WTC11 (cell line): ENCODE data around the gene RBM8A. TPM values are rescaled to one million over a fixed set of nuclear protein-coding genes. Genes with fewer than 3 reads are reported as not detected.

ENCODE experiments used
- ATAC-seq: fragments of 200-7000 bp; cut with Tn5 transposase; 2 replicates; pipeline ENCODE4 v1.10.0; 2021; ENCODE audit warnings: mild to moderate bottlenecking, moderate library complexity
- Bru-seq: library from RNA; stranded (reverse); fragments of 400-500 nt; gene quantifications from one replicate; lab custom pipeline; 2021; lab: Mats Ljungman, UMichigan
- CTCF ChIA-PET: fragments of 300-600 bp; sonication (Branson Sonifier 250); formaldehyde crosslinking; loops from one replicate; lab custom pipeline; 2021; ENCODE audit warnings: antibody characterized with exemption; lab: Charles Lee
- POLR2A ChIA-PET: fragments of 350-600 bp; sonication (Branson Sonifier 250); formaldehyde crosslinking; loops from one replicate; lab custom pipeline; 2021; ENCODE audit warnings: antibody characterized with exemption; lab: Charles Lee
- DNase-seq: peaks from one replicate; pipeline ENCODE4 v3.0.0; 2021; ENCODE audit warnings: low spot score
- H3K27ac Mint-ChIP-seq: 2 replicates; pipeline ENCODE4 v1.8.0; 2021; ENCODE audit warnings: mixed read lengths
- H3K27me3 Mint-ChIP-seq: 2 replicates; pipeline ENCODE4 v1.8.0; 2021; ENCODE audit warnings: low read depth, mild to moderate bottlenecking, moderate library complexity, mixed read lengths
- H3K36me3 Mint-ChIP-seq: 2 replicates; pipeline ENCODE4 v1.8.0; 2021; ENCODE audit warnings: mixed read lengths
- H3K4me1 Mint-ChIP-seq: 2 replicates; pipeline ENCODE4 v1.8.0; 2022; ENCODE audit warnings: mixed read lengths
- H3K4me3 Mint-ChIP-seq: 2 replicates; pipeline ENCODE4 v1.8.0; 2021; ENCODE audit warnings: mild to moderate bottlenecking, moderate library complexity, mixed read lengths
- H3K9me3 Mint-ChIP-seq: 2 replicates; pipeline ENCODE4 v1.8.0; 2021; ENCODE audit warnings: mixed read lengths
- ARID4B ChIP-seq: sonication (generic); formaldehyde crosslinking; IDR thresholded peaks from 2 replicates; pipeline ENCODE4 v1.8.0; 2023; ENCODE audit warnings: missing genetic modification reagents, mild to moderate bottlenecking, borderline replicate concordance
- FOXK1 ChIP-seq: sonication (generic); formaldehyde crosslinking; IDR thresholded peaks from 2 replicates; pipeline ENCODE4 v1.8.0; 2022; ENCODE audit warnings: mild to moderate bottlenecking, moderate library complexity, missing genetic modification reagents
- GABPB1 ChIP-seq: sonication (generic); formaldehyde crosslinking; IDR thresholded peaks from 2 replicates; pipeline ENCODE4 v1.8.1; 2023; ENCODE audit warnings: mild to moderate bottlenecking, missing genetic modification reagents
- KAT7 ChIP-seq: sonication (generic); formaldehyde crosslinking; IDR thresholded peaks from 2 replicates; pipeline ENCODE4 v1.8.1; 2023; ENCODE audit warnings: missing genetic modification reagents, mild to moderate bottlenecking, borderline replicate concordance
- OVOL2 ChIP-seq: fragments of 250-450 bp; sonication (Bioruptor Pico); IDR thresholded peaks from 2 replicates; pipeline ENCODE4 v1.9.0; 2021; ENCODE audit warnings: mild to moderate bottlenecking, borderline replicate concordance
- RELA ChIP-seq: sonication (generic); formaldehyde crosslinking; IDR thresholded peaks from 2 replicates; pipeline ENCODE4 v1.8.1; 2022; ENCODE audit warnings: missing genetic modification reagents, mild to moderate bottlenecking, borderline replicate concordance
- RORB ChIP-seq: fragments of 250-450 bp; sonication (Bioruptor Pico); IDR thresholded peaks from 2 replicates; pipeline ENCODE4 v1.9.0; 2021; ENCODE audit warnings: mild to moderate bottlenecking
- TEAD1 ChIP-seq: sonication (generic); formaldehyde crosslinking; IDR thresholded peaks from 2 replicates; pipeline ENCODE4 v1.8.0; 2022; ENCODE audit warnings: mild to moderate bottlenecking, missing genetic modification reagents
- USF2 ChIP-seq: sonication (generic); formaldehyde crosslinking; IDR thresholded peaks from 2 replicates; pipeline ENCODE4 v1.8.1; 2023; ENCODE audit warnings: mild to moderate bottlenecking, missing genetic modification reagents, moderate library complexity
- ZNF121 ChIP-seq: sonication (generic); formaldehyde crosslinking; IDR thresholded peaks from 2 replicates; pipeline ENCODE4 v1.8.0; 2023; ENCODE audit warnings: missing genetic modification reagents
- ZNF232 ChIP-seq: sonication (generic); formaldehyde crosslinking; IDR thresholded peaks from 2 replicates; pipeline ENCODE4 v1.8.0; 2022; ENCODE audit warnings: mild to moderate bottlenecking, missing genetic modification reagents
- ZNF671 ChIP-seq: fragments of 250-450 bp; sonication (Bioruptor Pico); IDR thresholded peaks from 2 replicates; pipeline ENCODE4 v1.8.0; 2021; ENCODE audit warnings: mild to moderate bottlenecking
- long read RNA-seq, 3 experiments: library from RNA in 1 of 3; library from capped mRNA in 1 of 3; library from polyadenylated mRNA in 1 of 3; unstranded in 2 of 3; stranded (forward) in 1 of 3; transcript quantifications; one replicate each; pipeline ENCODE4 v2.0.0, GENCODE V29; 2021
- total RNA-seq: library from RNA; stranded (reverse); gene quantifications from 3 replicates; pipeline ENCODE4 v1.2.3, GENCODE V29; 2021
- TF ChIP-seq, protein P1 (sequence below): fragments of 250-450 bp; sonication (Bioruptor Pico); IDR thresholded peaks from 2 replicates; pipeline ENCODE4 v2.1.2; 2022; ENCODE audit warnings: mild to moderate bottlenecking, moderate library complexity
- TF ChIP-seq, protein P2 (sequence below): sonication (generic); formaldehyde crosslinking; conservative IDR thresholded peaks from 2 replicates; pipeline ENCODE4 v1.8.1; 2023; ENCODE audit warnings: mild to moderate bottlenecking, low read depth, missing genetic modification reagents, moderate library complexity
- TF ChIP-seq, protein P3 (sequence below): fragments of 200-600 bp; IDR thresholded peaks from 2 replicates; pipeline ENCODE4 v1.8.0; 2022; ENCODE audit warnings: antibody characterized with exemption
- TF ChIP-seq, protein P4 (sequence below): sonication (generic); formaldehyde crosslinking; IDR thresholded peaks from 2 replicates; pipeline ENCODE4 v1.8.1; 2022; ENCODE audit warnings: low read depth, missing genetic modification reagents, borderline replicate concordance
- TF ChIP-seq, protein P5 (sequence below): sonication (generic); formaldehyde crosslinking; IDR thresholded peaks from 2 replicates; pipeline ENCODE4 v1.8.1; 2022; ENCODE audit warnings: mild to moderate bottlenecking, missing genetic modification reagents, moderate library complexity, borderline replicate concordance

RBM8A gene
- total RNA-seq (199 to 215 TPM (median 212 TPM) in 3 replicates), Bru-seq, nascent RNA (percentile 97 among the genes with signal in this experiment)
- long read RNA-seq, experiment 1, full-length matches to known transcripts: 345 of 425 reads
- long read RNA-seq, experiment 1, partial matches to known transcripts: 18 of 425 reads
- long read RNA-seq, experiment 1, other reads (novel, unspliced or antisense): 62 of 425 reads
- long read RNA-seq, experiment 2, full-length matches to known transcripts: 137 of 210 reads
- long read RNA-seq, experiment 2, partial matches to known transcripts: 15 of 210 reads
- long read RNA-seq, experiment 2, other reads (novel, unspliced or antisense): 58 of 210 reads
- long read RNA-seq, experiment 3, full-length matches to known transcripts: 27 of 38 reads
- long read RNA-seq, experiment 3, partial matches to known transcripts: 4 of 38 reads
- long read RNA-seq, experiment 3, other reads (novel, unspliced or antisense): 7 of 38 reads

- Mint-ChIP-seq H3K4me3 (no peak within 1 kb of the TSS; the same call in none of the 2 replicates), H3K27ac (no peak within 1 kb of the TSS; the same call in 1 of the 2 replicates), H3K27me3 (no peaks in the 10 kb centered on the region), H3K4me1 (peaks cover 17% of the 10 kb centered on the region), H3K9me3 (no peaks in the 10 kb centered on the region), H3K36me3 (peaks cover 8% of the 10 kb centered on the region)
- ChIA-PET CTCF (interaction anchor here (0.7 to 2.3 kb wide), 17 partner anchors 9 to 82 kb away, joined by 3 to 22 read pairs (median 4); partner anchors contain the start of genes ANKRD34A, ANKRD35, ITGA10 and LIX1L), POLR2A (interaction anchor here (0.7 to 2.6 kb wide), 14 partner anchors 8 to 110 kb away, joined by 3 to 24 read pairs (median 6); partner anchors contain the start of genes ANKRD34A, LIX1L, NUDT17 and PEX11B)
- ATAC-seq (peak; percentile 98), DNase-seq (peak; percentile 91)
- TF ChIP-seq FOXK1 (CRISPR knock-in tag) (peak; percentile 94), RORB (CRISPR knock-in tag) (no peak), RELA (CRISPR knock-in tag) (no peak), GABPB1 (CRISPR knock-in tag) (peak; percentile 62), ZNF671 (CRISPR knock-in tag) (no peak), ZNF121 (CRISPR knock-in tag) (no peak), KAT7 (CRISPR knock-in tag) (no peak), USF2 (CRISPR knock-in tag) (no peak), ZNF232 (CRISPR knock-in tag) (0 out of 2 replicates have a peak, but pooled peaks have one; percentile 58), TEAD1 (CRISPR knock-in tag) (0 out of 2 replicates have a peak, but pooled peaks have one; percentile 55), ARID4B (CRISPR knock-in tag) (peak; percentile 83; the same call in 1 of the 2 replicates), OVOL2 (CRISPR knock-in tag) (no peak)
- TF ChIP-seq, protein P1, sequence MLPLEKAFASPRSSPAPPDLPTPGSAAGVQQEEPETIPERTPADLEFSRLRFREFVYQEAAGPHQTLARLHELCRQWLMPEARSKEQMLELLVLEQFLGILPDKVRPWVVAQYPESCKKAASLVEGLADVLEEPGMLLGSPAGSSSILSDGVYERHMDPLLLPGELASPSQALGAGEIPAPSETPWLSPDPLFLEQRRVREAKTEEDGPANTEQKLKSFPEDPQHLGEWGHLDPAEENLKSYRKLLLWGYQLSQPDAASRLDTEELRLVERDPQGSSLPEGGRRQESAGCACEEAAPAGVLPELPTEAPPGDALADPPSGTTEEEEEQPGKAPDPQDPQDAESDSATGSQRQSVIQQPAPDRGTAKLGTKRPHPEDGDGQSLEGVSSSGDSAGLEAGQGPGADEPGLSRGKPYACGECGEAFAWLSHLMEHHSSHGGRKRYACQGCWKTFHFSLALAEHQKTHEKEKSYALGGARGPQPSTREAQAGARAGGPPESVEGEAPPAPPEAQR (CRISPR knock-in tag): no peak
- TF ChIP-seq, protein P2, sequence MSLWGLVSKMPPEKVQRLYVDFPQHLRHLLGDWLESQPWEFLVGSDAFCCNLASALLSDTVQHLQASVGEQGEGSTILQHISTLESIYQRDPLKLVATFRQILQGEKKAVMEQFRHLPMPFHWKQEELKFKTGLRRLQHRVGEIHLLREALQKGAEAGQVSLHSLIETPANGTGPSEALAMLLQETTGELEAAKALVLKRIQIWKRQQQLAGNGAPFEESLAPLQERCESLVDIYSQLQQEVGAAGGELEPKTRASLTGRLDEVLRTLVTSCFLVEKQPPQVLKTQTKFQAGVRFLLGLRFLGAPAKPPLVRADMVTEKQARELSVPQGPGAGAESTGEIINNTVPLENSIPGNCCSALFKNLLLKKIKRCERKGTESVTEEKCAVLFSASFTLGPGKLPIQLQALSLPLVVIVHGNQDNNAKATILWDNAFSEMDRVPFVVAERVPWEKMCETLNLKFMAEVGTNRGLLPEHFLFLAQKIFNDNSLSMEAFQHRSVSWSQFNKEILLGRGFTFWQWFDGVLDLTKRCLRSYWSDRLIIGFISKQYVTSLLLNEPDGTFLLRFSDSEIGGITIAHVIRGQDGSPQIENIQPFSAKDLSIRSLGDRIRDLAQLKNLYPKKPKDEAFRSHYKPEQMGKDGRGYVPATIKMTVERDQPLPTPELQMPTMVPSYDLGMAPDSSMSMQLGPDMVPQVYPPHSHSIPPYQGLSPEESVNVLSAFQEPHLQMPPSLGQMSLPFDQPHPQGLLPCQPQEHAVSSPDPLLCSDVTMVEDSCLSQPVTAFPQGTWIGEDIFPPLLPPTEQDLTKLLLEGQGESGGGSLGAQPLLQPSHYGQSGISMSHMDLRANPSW (CRISPR knock-in tag): no peak
- TF ChIP-seq, protein P3, sequence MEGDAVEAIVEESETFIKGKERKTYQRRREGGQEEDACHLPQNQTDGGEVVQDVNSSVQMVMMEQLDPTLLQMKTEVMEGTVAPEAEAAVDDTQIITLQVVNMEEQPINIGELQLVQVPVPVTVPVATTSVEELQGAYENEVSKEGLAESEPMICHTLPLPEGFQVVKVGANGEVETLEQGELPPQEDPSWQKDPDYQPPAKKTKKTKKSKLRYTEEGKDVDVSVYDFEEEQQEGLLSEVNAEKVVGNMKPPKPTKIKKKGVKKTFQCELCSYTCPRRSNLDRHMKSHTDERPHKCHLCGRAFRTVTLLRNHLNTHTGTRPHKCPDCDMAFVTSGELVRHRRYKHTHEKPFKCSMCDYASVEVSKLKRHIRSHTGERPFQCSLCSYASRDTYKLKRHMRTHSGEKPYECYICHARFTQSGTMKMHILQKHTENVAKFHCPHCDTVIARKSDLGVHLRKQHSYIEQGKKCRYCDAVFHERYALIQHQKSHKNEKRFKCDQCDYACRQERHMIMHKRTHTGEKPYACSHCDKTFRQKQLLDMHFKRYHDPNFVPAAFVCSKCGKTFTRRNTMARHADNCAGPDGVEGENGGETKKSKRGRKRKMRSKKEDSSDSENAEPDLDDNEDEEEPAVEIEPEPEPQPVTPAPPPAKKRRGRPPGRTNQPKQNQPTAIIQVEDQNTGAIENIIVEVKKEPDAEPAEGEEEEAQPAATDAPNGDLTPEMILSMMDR: peak; percentile 23; the same call in 1 of the 2 replicates
- TF ChIP-seq, protein P4, sequence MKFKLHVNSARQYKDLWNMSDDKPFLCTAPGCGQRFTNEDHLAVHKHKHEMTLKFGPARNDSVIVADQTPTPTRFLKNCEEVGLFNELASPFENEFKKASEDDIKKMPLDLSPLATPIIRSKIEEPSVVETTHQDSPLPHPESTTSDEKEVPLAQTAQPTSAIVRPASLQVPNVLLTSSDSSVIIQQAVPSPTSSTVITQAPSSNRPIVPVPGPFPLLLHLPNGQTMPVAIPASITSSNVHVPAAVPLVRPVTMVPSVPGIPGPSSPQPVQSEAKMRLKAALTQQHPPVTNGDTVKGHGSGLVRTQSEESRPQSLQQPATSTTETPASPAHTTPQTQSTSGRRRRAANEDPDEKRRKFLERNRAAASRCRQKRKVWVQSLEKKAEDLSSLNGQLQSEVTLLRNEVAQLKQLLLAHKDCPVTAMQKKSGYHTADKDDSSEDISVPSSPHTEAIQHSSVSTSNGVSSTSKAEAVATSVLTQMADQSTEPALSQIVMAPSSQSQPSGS (CRISPR knock-in tag): no peak
- TF ChIP-seq, protein P5, sequence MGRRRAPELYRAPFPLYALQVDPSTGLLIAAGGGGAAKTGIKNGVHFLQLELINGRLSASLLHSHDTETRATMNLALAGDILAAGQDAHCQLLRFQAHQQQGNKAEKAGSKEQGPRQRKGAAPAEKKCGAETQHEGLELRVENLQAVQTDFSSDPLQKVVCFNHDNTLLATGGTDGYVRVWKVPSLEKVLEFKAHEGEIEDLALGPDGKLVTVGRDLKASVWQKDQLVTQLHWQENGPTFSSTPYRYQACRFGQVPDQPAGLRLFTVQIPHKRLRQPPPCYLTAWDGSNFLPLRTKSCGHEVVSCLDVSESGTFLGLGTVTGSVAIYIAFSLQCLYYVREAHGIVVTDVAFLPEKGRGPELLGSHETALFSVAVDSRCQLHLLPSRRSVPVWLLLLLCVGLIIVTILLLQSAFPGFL (CRISPR knock-in tag): no peak
These were observed at the start of gene RBM8A for GRCh38 chr1:145927063-145927886. Gene RBM8A (minus strand): TSS chr1:145927484. CDS start chr1:145927426, 58 bp downstream.
